Measurements from ENCODE around the gene HMGXB3.

HMGXB3 gene

GRCh38 chr5:149981206-149981605, 19.3 kb upstream of the HMGXB3 start:
- TF ChIP-seq TAF1 (IDR thresholded peaks at IDR 0.05; ENCODE audit: borderline replicate concordance, insufficient read depth, low read length) (no peak), POLR2AphosphoS5 (IDR thresholded peaks at IDR 0.05; ENCODE audit: low read depth, low read length) (no peak), REST (IDR thresholded peaks at IDR 0.05; ENCODE audit: insufficient read depth in 1 of 2, low read depth in 2 of 2, low read length in 2 of 2) (no peak), FOXP2 (optimal IDR thresholded peaks at IDR 0.05; ENCODE audit: borderline replicate concordance, extremely low read depth, extremely low read length, insufficient read depth) (no peak), SIN3A (IDR thresholded peaks at IDR 0.05; ENCODE audit: borderline replicate concordance, insufficient read depth, low read length) (no peak)

GRCh38 chr5:149982505-149982904, 18.0 kb upstream of the HMGXB3 start:
- no peak for TF ChIP-seq SIN3A (IDR thresholded peaks at IDR 0.05; ENCODE audit: borderline replicate concordance, insufficient read depth, low read length)

GRCh38 chr5:149988126-149988525, 12.4 kb upstream of the HMGXB3 start:
- no peak for TF ChIP-seq SIN3A (IDR thresholded peaks at IDR 0.05; ENCODE audit: borderline replicate concordance, insufficient read depth, low read length)

DNA sequence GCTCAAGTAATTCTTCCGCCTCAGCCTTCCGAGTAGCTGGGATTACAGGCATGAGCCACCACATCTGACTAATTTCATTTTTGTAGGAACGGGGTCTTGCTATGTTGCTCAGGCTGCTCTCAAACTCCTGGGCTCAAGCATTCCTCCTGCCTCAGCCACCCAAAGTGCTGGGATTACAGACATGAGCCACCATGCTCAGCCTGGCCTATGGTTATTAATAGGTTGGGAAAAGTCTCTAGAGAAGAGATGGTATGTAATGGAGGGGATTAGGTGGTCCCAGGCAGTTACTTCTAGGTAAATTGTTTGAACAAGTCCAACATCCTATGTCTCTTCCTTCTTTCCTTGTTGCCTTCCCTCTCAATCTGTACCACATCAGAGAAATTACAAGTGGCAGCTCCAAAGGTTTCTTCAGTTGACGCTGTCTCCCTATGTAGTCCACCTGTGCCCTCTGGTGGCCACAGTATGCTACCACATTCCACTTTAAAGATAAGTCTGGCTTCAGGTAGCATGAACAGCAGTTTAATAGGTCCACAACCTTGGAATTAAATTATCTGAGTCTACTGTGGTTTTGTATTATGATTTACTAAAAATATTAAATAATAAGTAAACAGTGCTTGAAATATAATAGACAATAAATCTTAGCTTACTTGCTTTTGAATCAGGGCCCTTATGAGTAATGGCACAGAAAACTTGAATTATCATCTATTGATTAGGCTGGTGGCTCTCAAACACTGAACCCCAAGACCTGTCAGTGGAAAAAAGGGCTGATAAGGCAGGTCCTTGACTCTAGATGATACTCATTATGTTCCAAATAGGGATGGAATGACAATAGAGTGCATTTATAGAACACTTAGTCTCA, 9.8 kb upstream of the HMGXB3 start:
- TF ChIP-seq REST (IDR thresholded peaks at IDR 0.05; ENCODE audit: insufficient read depth in 1 of 2, low read depth in 2 of 2, low read length in 2 of 2) (no peak), TAF1 (IDR thresholded peaks at IDR 0.05; ENCODE audit: borderline replicate concordance, insufficient read depth, low read length) (no peak), POLR2AphosphoS5 (IDR thresholded peaks at IDR 0.05; ENCODE audit: low read depth, low read length) (no peak), FOXP2 (optimal IDR thresholded peaks at IDR 0.05; ENCODE audit: borderline replicate concordance, extremely low read depth, extremely low read length, insufficient read depth) (no peak), SIN3A (IDR thresholded peaks at IDR 0.05; ENCODE audit: borderline replicate concordance, insufficient read depth, low read length) (no peak)

DNA sequence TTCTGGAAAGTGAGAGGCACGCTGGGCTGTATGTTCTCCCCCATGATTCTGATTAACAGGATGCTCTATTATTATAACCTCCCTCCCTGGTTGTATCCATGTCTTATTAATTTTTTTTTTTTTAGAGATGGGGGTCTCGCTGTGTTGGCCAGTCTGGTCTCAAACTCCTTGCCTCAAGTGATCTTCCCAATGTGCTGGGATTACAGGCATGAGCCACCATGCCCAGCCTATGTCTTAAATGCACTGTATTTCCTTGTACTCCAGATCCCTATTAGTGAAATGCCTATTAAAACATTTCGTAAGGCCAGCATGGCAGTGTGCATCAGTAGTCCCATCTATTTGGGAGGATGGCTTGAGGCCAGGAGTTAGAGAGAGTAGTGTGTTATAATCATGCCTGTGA, 7.1 kb upstream of the HMGXB3 start:
- TF ChIP-seq REST (IDR thresholded peaks at IDR 0.05; ENCODE audit: insufficient read depth in 1 of 2, low read depth in 2 of 2, low read length in 2 of 2) = no peak
- no peak for TF ChIP-seq POLR2AphosphoS5 (IDR thresholded peaks at IDR 0.05; ENCODE audit: low read depth, low read length)
- TF ChIP-seq SIN3A (IDR thresholded peaks at IDR 0.05; ENCODE audit: borderline replicate concordance, insufficient read depth, low read length) = no peak
- TF ChIP-seq FOXP2 (optimal IDR thresholded peaks at IDR 0.05; ENCODE audit: borderline replicate concordance, extremely low read depth, extremely low read length, insufficient read depth) = no peak
- TF ChIP-seq TAF1 (IDR thresholded peaks at IDR 0.05; ENCODE audit: borderline replicate concordance, insufficient read depth, low read length) = no peak

GRCh38 chr5:149995385-149996204, 4.9 kb upstream of the HMGXB3 start:
- no peak for TF ChIP-seq POLR2AphosphoS5 (IDR thresholded peaks at IDR 0.05; ENCODE audit: low read depth, low read length)
- no peak for TF ChIP-seq FOXP2 (optimal IDR thresholded peaks at IDR 0.05; ENCODE audit: borderline replicate concordance, extremely low read depth, extremely low read length, insufficient read depth)
- TF ChIP-seq SIN3A (IDR thresholded peaks at IDR 0.05; ENCODE audit: borderline replicate concordance, insufficient read depth, low read length) = no peak
- no peak for TF ChIP-seq REST (IDR thresholded peaks at IDR 0.05; ENCODE audit: insufficient read depth in 1 of 2, low read depth in 2 of 2, low read length in 2 of 2)
- TF ChIP-seq TAF1 (IDR thresholded peaks at IDR 0.05; ENCODE audit: borderline replicate concordance, insufficient read depth, low read length) = no peak

Data from PFSK-1 (cell line).